Lower lobe of right lung (tissue), 2 donors: ENCODE measurements around the gene TBC1D20. TPM values are rescaled to one million over a fixed set of nuclear protein-coding genes. Genes with fewer than 3 reads are reported as not detected.
"Not testable (repeated sequence)": the region's sequence is repeated elsewhere in the genome, so short reads cannot be mapped to it uniquely, and the experiment has no call there.

Source experiments
- ATAC-seq, 2 donors: fragments of 200-7000 bp; cut with Tn5 transposase; one replicate each; pipeline ENCODE4 v1.9.1; 2020 to 2022; ENCODE audit warnings: mild to moderate bottlenecking in 2 of 2, moderate library complexity in 2 of 2
- DNase-seq: peaks from one replicate; pipeline ENCODE4 v3.0.0-alpha.2; 2020
- H3K27ac ChIP-seq: fragments of 200-600 bp; one replicate; pipeline ENCODE4 v1.8.0; 2022
- H3K27me3 ChIP-seq: fragments of 200-600 bp; one replicate; pipeline ENCODE4 v1.8.0; 2022; ENCODE audit warnings: low read depth
- H3K36me3 ChIP-seq: fragments of 200-600 bp; one replicate; pipeline ENCODE4 v1.8.0; 2022; ENCODE audit warnings: mild to moderate bottlenecking
- H3K4me1 ChIP-seq: fragments of 200-600 bp; one replicate; pipeline ENCODE4 v1.8.0; 2022
- H3K4me3 ChIP-seq: fragments of 200-600 bp; one replicate; pipeline ENCODE4 v1.8.0; 2022; ENCODE audit warnings: mild to moderate bottlenecking
- H3K9me3 ChIP-seq: fragments of 200-600 bp; one replicate; pipeline ENCODE4 v1.8.0; 2022
- CTCF ChIP-seq: fragments of 200-600 bp; IDR thresholded peaks from one replicate; pipeline ENCODE4 v1.8.0; 2022; ENCODE audit warnings: antibody characterized with exemption, mild to moderate bottlenecking
- intact Hi-C: fragments of 100-400 bp; cut with DNase I; formaldehyde crosslinking; loops from one replicate; pipeline ENCODE4 v1.11.0; 2022
- total RNA-seq: library from RNA; stranded (reverse); fragmentation: NEBNext Ultra II Directional; extraction: Animal tissue kit (Norgen Biotek cat#: 25700); gene quantifications from one replicate; pipeline ENCODE4 v1.2.1, GENCODE V29; 2021
- donor health status: DM: no; HTN: yes; CAD: no; lungs with severe emphysema.

Gene TBC1D20
- total RNA-seq, 1 donor from 2014 or later: 40.3 TPM

- Histone ChIP-seq H3K27me3 (no peaks in the 10 kb centered on the region), H3K36me3 (peaks cover 56% of the 10 kb centered on the region), H3K4me1 (no peaks in the 10 kb centered on the region), H3K4me3 (no peak overlapping the region), H3K27ac (no peak overlapping the region), H3K9me3 (no peaks in the 10 kb centered on the region)
- no peak for DNase-seq
- no peak for TF ChIP-seq CTCF
- intact Hi-C loops: no loop called here
- no peak for ATAC-seq
These were observed 64.7 kb downstream of the TBC1D20 start for GRCh38 chr20:397432-398237.

GRCh38 chr20:396619-397431, 65.5 kb downstream of the TBC1D20 start:
- Histone ChIP-seq H3K4me3 (no peak overlapping the region), H3K9me3 (no peaks in the 10 kb centered on the region), H3K27me3 (no peaks in the 10 kb centered on the region), H3K27ac (no peak overlapping the region), H3K4me1 (no peaks in the 10 kb centered on the region), H3K36me3 (peaks cover 64% of the 10 kb centered on the region)
- DNase-seq (no peak), ATAC-seq (peak in 1 of 2 donors; percentile 18)
- intact Hi-C loops: no loop called here
- no peak for TF ChIP-seq CTCF

- Histone ChIP-seq H3K27ac (no peak overlapping the region), H3K4me3 (no peak overlapping the region), H3K36me3 (peaks cover 70% of the 10 kb centered on the region), H3K9me3 (no peaks in the 10 kb centered on the region), H3K4me1 (no peaks in the 10 kb centered on the region), H3K27me3 (no peaks in the 10 kb centered on the region)
- TF ChIP-seq CTCF: no peak
- ATAC-seq (no peak), DNase-seq (no peak)
- intact Hi-C loops: no loop called here
These were observed 66.1 kb downstream of the TBC1D20 start for GRCh38 chr20:396252-396618.

- H3K27ac ChIP-seq, H3K4me1 ChIP-seq, ATAC-seq, intact Hi-C loops, H3K9me3 ChIP-seq, DNase-seq, H3K4me3 ChIP-seq, H3K27me3 ChIP-seq: not testable (repeated sequence)
- peaks cover 98% of the 10 kb centered on the region for H3K36me3 ChIP-seq
These were observed 69.0 kb downstream of the TBC1D20 start for GRCh38 chr20:393296-393695.

GRCh38 chr20:391041-391711, 71.2 kb downstream of the TBC1D20 start:
- Histone ChIP-seq H3K4me3 (no peak overlapping the region), H3K4me1 (no peaks in the 10 kb centered on the region), H3K9me3 (no peaks in the 10 kb centered on the region), H3K36me3 (peaks cover 82% of the 10 kb centered on the region), H3K27me3 (no peaks in the 10 kb centered on the region), H3K27ac (no peak overlapping the region)
- intact Hi-C loops: no loop called here
- no peak for DNase-seq
- no peak for ATAC-seq
- TF ChIP-seq CTCF: no peak
